ENCODE measurements around the gene CMBL.
"Not testable (repeated sequence)": the region's sequence is repeated elsewhere in the genome, so short reads cannot be mapped to it uniquely, and the experiment has no call there.

CMBL gene

DNA sequence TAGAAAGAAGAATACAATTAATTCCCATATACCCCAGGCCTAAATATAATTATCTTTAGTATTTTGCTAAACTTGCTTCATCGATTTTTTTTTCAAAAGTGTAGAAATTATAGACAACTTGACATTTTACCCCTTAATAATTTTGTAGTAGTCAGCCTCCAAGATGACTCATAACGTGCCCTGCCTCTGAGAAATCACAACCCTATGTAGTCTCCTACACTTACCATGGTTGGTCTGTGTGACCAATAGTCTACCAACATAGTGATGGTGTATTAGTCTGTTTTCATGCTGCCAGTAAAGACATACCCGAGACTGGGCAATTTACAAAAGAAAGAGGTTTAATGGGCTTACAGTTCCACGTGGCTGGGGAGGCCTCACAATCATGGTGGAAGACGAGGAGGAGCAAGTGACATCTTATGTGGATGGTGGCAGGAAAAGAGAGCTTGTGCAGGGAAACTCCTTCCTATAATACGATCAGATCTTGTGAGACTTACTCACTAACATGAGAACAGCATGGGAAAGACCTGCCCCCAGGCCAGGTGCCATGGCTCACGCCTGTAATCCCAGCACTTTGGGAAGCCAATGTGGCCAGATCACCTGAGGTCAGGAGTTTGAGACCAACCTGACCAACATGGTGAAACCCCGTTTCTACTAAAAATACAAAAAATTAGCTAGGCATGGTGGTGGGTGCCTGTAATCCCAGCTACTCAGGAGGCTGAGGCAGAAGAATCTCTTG lies 3.3 kb upstream of the CMBL start:
- DNase-seq (ENCODE audit: extremely low read depth in 1 of 2, low read depth in 1 of 2) = not testable (repeated sequence)

DNA sequence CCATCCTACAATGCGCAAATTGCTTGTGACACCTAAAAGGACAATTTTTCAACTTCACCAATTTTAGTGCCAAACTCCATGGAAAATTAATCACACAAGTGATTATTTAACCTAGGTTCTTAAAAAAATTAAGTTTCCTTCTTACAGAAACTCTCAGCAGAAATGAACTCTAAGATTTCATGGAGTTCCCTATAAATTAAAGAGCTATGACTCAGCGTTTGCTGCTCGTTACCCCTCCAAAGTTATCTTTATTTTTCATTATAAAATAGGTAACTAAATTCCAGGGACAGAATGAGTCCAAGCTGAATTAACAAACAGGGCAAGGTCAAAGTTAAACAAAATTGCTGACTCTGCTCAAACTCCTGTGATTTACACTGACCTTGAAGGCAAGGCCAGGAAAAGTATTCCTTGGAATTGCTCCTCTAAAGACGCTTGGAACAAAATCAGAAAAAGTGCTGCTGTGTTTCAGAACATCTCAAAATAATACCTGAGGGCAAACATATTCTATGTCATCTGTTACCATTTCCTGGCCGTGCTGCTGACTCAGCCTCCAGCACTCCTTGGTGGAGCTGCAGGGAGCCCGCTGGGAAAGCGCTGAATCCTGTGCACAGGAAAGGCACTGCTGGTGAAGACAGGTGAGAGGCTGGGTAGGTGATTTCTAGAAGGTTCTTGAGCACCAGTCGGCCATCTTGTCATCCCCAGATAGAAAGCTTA lies 2.5 kb upstream of the CMBL start:
- DNase-seq (ENCODE audit: extremely low read depth in 1 of 2, low read depth in 1 of 2) = no peak

DNA sequence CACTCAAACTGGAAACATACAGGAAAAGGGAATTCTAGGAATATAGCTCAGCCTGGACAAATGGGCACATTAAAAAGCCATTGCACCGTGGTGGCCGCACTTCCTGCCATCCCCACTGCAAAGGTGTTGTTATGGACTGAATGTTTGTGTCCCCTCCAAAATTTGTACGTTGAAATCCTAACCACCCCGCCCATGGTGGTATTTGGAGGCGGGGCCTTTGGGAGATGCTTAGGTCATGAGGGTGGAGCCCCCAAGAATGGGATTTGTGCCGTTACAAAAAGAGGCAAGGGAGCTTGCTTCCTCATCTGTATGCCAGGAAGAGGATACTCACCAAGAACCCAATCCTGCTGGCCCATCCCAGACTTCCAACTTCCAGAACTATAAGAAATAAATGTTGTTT lies 1.1 kb upstream of the CMBL start:
- no peak for DNase-seq (ENCODE audit: extremely low read depth in 1 of 2, low read depth in 1 of 2)

DNA sequence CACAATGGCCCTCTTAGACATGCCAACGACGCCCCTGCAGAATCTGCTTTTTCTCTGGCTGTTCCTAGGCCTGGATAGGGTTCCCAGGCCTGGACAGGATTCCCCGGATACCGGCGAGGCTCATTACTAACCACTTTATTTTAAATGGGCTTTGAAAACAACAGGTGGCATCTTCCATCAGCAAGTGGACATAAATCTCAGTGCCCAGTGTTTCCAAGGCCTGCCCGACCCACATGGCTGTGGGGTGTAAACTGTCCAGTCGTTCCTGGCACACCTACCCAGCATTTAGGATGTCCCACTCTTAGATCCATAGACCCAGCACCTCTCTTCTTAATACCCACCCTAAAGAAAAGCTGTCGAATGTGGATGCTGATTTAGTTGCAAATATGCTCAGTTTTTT lies 896 bp downstream of the CMBL start:
- DNase-seq (ENCODE audit: extremely low read depth in 1 of 2, low read depth in 1 of 2) = no peak

DNA sequence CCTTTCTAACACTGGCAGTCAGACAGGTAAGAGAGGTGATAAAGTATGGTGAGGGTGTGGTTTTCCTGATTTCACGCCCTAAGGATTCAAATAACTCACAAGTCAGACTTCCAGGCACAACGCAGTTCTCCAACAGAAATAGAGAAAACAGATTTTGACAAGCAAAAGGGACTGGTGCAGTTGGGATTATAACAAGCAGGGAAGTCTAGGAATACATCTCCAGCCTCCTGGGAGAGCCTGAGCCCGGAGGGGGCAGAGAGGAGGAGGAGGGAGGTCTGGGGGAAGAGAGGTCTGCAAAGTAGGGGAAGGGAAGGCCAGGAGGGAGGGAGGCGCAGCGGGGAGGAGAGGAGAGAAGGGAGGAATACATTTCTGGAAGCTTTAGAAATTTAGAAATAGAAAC lies 1.6 kb downstream of the CMBL start:
- DNase-seq (ENCODE audit: extremely low read depth in 1 of 2, low read depth in 1 of 2) = no peak

- no peak for DNase-seq (ENCODE audit: extremely low read depth in 1 of 2, low read depth in 1 of 2)
Observed at GRCh38 chr5:10304932-10305331, 2.8 kb downstream of the CMBL start.

DNA sequence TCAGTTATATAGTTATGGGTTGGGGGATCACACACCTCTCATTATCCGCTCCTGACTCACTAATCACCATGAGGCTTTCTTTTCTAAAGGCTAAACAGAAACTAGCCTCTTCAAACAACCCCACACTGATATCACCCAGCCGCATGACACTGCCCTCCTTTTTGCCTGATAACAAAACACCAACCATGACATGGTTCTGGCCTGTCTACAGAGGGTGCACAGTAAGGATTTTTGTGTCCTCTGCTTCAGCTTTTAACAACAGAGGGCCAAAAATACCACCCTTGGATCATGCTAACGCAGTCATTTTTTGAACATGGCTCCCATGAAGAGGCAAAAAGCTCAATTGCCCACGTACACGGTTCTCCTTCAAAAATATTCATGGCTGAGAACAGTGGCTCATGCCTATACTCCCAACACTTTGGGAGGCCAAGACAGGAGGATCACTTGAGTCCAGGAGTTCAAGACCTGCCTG lies 4.0 kb downstream of the CMBL start:
- no peak for DNase-seq (ENCODE audit: extremely low read depth in 1 of 2, low read depth in 1 of 2)

DNA sequence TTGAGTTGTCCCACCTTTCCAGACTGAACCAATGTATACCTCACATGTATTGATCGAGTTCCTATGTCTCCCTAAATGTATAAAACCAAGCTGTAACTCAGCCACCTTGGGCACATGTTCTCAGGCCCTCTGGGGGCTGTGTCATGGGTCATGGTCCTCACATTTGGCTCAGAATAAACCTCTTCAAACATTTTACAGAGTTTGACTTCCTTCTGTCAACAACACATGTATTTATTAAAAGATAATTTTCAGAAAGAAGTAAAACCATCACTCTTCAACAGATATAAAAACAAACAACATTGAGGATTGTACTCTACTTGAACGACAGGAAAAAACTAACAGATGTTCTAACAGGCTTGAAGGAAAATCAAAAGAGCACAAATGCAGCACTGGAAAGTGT lies 4.5 kb downstream of the CMBL start:
- DNase-seq (ENCODE audit: extremely low read depth in 1 of 2, low read depth in 1 of 2) = no peak

GRCh38 chr5:10301842-10302610 lies 5.7 kb downstream of the CMBL start:
- DNase-seq (ENCODE audit: extremely low read depth in 1 of 2, low read depth in 1 of 2) = no peak

DNA sequence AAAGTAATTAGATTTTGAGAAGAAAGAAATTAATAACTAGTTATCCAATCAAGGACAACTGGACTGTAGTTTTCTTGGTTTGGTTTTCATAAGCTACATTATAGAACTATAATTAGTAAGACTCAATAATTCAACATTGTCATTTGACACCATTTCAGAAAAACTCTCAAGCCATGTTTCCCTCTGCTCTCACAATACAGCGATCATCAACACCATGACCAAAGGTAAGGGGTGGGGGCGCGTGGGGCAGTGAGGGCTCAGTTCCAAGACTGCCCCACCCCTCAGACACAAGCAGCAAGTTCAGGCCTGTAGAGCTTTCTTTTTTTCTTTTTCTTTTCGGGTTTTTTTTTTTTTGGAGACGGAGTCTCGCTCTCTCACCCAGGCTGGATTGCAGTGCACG lies 6.4 kb downstream of the CMBL start:
- no peak for DNase-seq (ENCODE audit: extremely low read depth in 1 of 2, low read depth in 1 of 2)

- no peak for DNase-seq (ENCODE audit: extremely low read depth in 1 of 2, low read depth in 1 of 2)
Observed at GRCh38 chr5:10300246-10300645, 7.5 kb downstream of the CMBL start.

DNA sequence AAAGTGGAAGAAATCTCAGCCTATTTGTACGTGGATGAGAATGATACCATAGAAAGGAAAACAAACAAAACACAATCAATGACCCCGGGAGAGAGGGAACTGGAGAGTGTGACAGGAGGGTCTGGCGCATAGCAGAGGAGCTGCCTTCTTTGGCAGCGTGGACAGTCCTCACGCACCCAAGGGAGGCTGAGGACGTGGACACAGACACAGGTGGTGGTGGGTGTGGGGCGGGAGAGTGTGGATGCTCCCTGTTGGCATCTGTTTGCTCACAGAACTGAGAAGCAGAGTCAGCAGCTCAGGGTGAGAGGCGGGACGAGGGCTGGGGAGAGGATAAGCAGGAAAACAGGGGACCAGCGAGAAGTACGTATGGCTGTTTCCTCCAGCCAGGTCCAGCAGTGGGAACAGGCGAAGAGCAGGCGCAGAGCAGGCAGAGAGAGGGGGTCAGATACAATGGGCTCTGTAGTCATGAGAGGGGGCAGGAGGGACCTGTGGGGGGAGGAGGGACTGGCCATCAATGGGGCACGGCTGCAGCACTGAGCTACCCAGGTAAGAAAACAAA lies 10.0 kb downstream of the CMBL start:
- no peak for DNase-seq (ENCODE audit: extremely low read depth in 1 of 2, low read depth in 1 of 2)

DNA sequence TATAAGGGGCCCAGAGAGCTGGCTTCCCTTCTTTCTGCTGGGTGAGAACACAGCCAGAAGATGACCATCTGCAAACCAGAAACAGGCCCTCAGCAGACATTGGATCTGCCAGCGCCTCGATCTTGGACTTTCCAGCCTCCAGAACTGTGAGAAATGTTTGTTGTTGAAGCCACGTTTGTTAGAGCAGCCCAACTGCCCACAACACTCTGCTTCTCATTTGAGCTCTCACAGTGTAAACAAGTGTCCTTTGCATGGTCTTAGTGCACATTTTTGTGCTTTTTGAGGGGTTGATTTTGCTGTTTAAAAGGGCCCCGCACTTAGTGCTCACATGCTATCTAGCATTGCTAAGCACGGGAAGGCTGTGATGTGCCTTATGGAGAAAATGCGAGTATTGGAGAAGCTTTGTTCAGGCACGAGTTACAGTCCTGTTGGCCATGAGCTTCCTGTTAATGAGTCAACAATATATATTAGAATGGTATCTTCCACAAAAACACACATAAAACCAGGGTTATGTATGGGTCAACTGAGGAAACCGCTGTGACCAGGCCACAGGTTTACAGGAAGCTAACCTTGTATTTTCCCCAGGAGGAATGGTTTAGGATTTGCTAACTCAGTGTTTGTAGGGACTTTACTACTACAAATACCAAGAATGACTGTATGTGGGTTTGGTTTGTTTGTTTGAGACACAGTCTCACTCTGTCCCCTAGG lies 11.9 kb downstream of the CMBL start:
- DNase-seq (ENCODE audit: extremely low read depth in 1 of 2, low read depth in 1 of 2) = no peak

GRCh38 chr5:10293907-10294662 lies 13.6 kb downstream of the CMBL start:
- no peak for DNase-seq (ENCODE audit: extremely low read depth in 1 of 2, low read depth in 1 of 2)

DNA sequence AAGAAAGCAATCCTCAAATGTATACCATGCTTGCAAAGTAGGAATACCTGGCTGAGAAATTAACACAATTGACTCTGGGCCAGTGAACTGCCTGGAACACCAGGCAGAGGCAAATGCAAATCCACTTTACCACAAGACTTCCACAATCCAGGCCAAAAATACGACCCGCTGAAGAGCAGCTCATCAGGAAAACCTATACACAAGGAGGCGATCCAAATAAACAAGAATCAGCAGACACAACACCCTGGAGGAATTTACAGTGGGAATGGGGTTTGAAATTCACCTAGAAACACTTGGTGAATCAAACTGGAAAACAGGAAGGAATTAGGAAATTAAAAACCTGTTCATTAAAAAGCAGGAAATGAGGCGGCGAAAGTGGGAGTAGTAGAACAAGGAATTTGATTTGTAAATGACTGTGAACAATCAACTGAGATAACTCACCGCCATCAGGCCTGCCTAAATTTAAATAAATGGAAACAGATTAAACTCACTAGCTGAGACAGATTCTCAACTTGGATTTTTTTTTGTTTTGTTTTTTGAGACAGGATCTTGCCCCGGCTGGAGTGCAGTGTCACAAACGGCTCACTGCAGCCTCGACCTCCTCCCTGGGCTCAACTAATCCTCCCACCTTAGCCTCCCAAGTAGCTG lies 15.9 kb downstream of the CMBL start:
- no peak for DNase-seq (ENCODE audit: extremely low read depth in 1 of 2, low read depth in 1 of 2)

DNA sequence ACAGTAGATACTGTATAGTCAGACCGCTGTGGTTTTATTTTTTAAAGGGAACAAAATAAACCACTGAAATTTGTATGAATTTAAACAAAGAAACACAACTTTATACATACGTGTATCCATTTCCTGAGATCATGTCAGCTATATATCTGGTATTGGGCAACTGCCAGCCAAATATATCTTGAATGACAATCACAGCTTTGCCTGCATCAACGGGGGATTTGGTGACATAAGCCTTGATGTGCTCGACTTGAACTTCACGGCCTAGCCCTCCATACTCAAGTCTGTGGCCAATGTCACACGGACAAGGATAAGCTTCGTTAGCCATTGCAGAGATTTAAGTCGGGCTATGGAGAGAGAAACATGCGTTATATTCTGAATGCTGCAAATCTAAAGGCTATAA lies 17.3 kb downstream of the CMBL start:
- DNase-seq (ENCODE audit: extremely low read depth in 1 of 2, low read depth in 1 of 2) = no peak

DNA sequence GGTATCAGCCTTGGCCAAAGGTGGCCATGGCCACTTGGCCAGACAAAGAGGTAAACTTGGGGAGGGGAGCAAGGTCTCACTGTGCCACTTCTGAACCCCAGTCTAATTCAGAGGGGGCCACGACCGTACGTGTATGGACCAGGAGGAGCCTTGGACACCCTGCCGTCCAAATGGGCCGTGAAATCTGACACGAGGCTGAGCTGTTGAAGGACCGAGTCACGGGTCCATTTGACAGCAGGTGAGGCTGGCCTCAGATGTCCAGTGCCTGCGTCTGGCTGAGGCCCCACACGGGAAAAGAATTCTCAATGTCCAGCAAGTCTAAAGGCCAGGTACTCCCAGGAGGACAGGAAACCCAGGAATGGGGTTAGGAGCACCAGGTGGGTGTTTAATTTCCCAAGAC lies 17.7 kb downstream of the CMBL start:
- no peak for DNase-seq (ENCODE audit: extremely low read depth in 1 of 2, low read depth in 1 of 2)

GRCh38 chr5:10289353-10289752 lies 18.3 kb downstream of the CMBL start:
- DNase-seq (ENCODE audit: extremely low read depth in 1 of 2, low read depth in 1 of 2) = no peak

DNA sequence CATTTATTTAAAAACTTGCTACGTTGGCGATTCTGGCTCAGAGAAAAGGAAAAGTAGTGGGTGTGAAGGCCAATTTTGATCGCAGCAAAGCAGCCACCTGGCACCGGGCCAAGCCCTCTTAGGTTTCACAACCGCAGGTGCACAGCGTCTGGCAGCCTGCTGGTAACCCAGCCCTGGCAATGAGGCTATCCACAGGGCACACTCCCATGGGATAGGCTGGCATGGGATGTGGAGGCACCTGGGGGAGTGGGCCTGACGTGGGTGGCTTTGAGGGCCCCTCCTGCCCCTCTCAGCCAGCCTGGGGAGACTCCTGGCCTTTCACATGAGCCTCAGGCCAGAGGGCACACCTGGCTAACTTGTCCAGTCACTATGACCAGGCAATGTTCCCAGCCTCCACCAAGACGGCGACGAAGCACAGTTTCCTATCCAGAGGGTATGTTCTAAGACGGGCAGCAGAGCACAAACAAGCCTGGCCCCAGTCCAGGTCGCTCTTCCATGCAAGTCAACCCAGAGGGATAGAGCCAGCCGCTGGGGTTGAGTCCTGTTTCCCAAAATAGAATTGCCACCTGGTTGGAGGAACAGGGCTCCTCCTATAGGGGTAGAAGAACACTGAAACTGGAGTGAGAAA lies 19.0 kb downstream of the CMBL start:
- DNase-seq (ENCODE audit: extremely low read depth in 1 of 2, low read depth in 1 of 2) = no peak
